Activated CD4-positive, alpha-beta T cell treated with anti-CD3 and anti-CD28 coated beads, Interleukin-2, Interleukin-4, amounts not matched to agents 100 ng/mL and 50 ng/mL, durations not matched to agents 16 hours and 8 hours (primary cell): ENCODE measurements around the gene AKAP8.

Experiments used
- DNase-seq: peaks from one replicate; pipeline ENCODE4 v3.0.0-alpha.2; 2020; ENCODE audit warnings: low spot score

The AKAP8 gene

GRCh38 chr19:15331419-15332310 lies 47.9 kb downstream of the AKAP8 start:
- DNase-seq = peak; percentile 60

DNA sequence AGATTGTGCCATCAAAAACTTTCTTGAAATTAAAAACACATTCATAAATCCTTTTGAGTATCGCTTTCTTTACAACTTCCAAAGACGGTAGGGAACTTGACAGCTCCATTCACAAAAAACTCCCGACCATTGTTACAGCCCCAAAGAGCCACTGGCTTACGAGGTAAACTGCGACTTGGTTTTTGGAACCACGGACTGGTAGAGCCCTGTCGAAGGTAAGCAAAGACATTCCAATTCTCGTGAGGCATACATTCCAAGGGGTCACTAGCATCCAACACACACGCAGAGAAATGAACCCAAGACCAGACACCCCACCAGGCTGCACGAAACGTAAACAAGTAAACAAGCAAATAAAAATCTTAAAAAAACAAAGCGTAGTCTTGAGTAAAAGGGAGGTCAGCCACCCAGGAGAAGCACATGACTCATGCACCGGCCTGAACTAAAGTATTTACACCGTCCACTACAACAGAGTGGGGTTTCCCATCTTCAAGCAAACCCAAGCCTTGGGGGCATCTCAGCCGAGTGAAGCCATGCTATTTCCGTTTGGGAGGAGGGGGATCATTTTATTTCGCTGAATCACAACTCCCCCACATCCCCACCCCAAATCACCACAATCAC lies 48.7 kb downstream of the AKAP8 start:
- no peak for DNase-seq

GRCh38 chr19:15328312-15328711 lies 51.3 kb downstream of the AKAP8 start:
- no peak for DNase-seq

DNA sequence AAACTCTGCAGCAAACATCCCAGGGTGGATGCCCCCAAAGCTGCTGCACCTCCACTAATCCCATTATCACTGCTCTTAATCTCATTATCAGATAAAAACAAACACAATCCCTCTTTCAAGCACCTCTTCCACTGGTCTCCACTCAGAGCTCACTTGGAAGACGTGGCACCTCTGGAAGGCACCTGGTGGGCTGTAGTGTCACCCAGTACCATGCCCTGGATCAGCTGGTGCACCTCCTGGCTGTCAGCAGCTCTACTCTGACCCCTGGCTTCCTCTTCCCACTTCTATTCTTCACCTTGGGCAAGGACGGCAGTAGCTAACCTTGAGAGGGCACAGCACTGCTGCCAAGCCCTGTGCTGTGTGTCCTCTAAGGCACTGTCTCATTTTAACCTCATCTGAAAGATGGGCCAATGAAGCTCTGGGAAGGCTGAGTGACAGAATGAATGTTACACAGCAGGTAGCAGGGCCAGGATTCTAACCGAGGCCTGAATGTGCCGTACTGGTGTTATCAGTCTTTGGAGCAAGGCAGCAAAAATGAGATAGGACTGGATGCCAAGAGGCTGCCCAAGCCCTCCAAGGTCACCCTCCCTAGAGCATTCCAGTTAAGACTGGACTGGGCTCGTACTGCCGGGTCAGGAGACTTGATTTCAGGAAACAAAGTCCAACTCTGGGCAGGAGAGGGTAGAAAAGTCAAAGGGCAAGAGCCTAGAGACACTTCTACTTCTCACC lies 54.6 kb downstream of the AKAP8 start:
- no peak for DNase-seq

DNA sequence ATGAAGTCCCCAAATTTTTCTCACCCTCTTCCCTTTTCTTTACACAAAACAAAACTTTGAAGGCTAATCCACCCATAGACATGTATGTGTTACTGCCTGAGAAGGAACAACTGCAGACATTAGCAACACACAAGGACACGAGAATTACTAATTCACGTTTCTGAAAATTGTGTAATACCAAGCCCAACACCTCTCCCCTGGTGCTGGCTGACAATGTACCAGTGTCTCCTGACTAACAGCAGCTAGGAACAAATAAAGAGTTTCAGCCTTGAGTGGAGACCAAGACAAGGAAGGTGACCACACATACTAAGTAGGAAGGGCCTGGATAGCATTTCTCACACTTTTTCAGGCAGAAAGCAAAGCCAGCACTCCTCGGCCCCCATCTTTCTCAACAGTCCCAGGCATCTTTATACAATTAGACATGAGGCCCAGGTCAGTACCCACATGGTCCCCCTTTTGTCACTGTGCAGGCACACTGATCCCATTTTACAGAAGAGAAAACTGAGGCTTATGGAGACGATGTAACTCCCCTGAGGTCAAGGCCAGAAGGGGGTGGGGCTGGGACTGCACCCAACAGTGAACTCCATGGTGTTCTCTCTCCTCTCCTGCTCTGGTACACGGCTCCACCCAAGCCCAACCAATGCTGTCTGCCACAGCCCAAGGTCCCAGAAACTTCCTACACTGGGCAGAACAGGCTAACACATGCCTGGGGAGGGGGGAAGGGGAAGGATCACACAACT lies 55.9 kb downstream of the AKAP8 start:
- no peak for DNase-seq

GRCh38 chr19:15321739-15322138 lies 57.8 kb downstream of the AKAP8 start:
- no peak for DNase-seq

DNA sequence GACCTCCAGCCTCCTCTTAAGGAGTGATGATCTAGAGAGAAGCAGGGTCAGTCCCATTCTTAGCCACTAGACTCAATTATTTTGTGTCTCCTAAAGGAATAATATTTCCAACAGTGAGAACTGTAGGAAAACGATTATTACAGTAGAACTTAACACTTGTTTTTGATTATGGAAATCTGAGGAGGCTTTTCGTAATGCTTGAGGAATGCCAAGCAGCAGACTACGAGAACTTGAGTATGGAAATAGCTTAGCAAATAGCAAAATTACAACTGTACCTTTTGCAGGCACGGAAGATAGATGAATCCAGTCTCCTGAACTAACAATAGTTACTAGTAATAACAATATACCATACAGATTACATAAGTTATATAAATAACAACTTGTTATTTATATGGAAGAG lies 59.5 kb downstream of the AKAP8 start:
- no peak for DNase-seq

DNA sequence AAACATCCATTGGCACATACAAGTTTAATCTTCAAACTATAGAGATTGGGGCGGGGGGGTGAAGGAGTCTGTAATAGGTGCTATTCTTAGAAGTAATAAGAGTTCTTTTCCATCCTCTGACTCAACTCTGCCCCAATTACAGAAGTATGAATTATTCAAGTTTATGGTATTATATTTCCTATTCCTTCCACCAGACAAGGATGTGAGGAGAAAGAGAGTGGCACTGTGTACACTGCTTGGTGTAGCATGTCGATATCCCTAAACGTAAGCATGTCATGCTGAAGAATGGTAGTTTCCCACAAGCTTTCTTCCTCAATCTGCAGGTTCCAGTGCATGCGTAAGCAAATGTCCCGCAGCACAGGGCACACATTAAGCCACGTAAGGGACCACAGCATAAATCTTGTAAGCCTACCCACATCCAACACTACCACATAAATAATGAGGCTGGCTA lies 61.3 kb downstream of the AKAP8 start:
- DNase-seq = no peak

GRCh38 chr19:15317392-15318071 lies 62.1 kb downstream of the AKAP8 start:
- DNase-seq = no peak

DNA sequence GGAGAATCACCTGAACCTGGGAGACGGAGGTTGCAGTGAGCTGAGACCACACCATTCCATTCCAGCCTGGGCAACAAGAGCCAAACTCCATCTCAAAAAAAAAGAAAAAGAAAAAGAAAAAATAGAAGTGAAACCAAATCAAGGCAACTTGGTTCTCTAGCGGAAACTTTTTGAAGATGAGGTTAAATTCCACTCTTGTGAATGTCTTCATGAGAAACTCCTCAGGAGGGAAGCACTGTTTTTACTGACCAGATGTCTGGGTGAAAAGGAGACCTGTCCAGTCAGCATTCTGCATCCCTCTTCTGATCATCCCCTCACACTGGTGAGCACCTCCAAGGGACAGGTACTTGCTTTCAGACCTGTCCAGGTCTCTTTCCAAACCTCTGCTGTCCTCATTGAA lies 63.1 kb downstream of the AKAP8 start:
- DNase-seq = no peak

DNA sequence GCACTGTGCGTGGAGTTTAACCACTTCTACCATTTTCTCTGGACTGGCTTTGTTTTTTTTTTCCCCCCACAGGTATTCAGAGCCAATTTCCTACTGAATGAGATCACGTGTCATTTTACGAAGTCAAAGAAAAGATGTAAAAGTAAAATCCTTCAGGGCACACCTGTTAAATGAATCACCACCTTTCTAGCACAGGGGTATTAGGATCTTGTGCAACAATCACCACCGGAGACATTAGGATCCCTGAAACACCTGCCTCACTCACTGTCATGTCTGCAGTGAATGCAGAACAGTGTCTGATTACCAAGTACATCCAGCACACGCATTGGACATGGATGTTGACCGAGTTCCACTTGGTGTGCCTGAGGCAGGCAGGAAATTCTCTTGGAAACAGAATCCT lies 64.5 kb downstream of the AKAP8 start:
- DNase-seq = no peak

GRCh38 chr19:15313649-15314279 lies 65.8 kb downstream of the AKAP8 start:
- DNase-seq = no peak

DNA sequence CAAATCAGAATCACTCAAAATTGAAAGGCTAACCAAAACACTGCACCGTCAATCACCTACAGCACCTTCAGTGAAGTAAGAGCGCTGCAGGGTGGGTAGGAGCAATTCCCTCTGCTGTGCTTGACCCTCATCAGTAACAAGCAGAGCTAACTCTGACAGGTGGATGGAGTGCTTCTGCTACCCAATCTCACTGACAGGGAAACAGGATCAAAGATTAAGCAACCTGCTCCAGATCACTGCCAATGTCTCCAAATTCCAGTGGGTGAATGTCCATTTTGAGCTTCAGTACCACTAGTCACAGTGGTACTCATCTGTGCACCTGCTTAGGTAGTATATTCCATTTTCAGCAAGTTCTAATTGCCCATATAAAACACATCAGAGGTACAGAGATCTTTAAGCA lies 72.4 kb downstream of the AKAP8 start:
- no peak for DNase-seq

GRCh38 chr19:15305582-15306334 lies 73.8 kb downstream of the AKAP8 start:
- DNase-seq = no peak

- no peak for DNase-seq
These were observed 75.4 kb downstream of the AKAP8 start for GRCh38 chr19:15304140-15304705.
